Activated T-cell treated with anti-CD3 and anti-CD28 coated beads, Interleukin-2, amount 50 U/mL, for 1 hour (primary cell): Measurements from ENCODE around the gene GSK3A.

Experiments used
- DNase-seq: peaks from one replicate; pipeline ENCODE4 v3.0.0-alpha.2; 2020

Gene GSK3A

DNA sequence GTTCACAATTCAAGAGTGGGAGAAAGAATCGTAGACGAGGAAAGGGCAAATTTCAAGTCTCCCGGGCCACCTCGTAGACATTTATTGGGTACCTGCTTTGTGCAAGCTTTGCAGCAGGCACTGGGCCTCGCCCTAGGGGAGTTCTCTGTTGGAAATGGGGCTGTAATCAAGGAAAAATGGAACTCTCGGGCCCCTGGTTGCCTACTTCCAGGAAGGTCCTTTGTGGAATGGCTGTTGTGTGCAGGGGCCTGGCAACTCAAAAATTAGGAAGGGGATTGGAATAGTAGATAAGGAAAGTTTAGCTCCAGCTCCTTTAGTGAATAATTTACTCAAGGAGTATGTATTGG lies 21.7 kb downstream of the GSK3A start:
- no peak for DNase-seq

DNA sequence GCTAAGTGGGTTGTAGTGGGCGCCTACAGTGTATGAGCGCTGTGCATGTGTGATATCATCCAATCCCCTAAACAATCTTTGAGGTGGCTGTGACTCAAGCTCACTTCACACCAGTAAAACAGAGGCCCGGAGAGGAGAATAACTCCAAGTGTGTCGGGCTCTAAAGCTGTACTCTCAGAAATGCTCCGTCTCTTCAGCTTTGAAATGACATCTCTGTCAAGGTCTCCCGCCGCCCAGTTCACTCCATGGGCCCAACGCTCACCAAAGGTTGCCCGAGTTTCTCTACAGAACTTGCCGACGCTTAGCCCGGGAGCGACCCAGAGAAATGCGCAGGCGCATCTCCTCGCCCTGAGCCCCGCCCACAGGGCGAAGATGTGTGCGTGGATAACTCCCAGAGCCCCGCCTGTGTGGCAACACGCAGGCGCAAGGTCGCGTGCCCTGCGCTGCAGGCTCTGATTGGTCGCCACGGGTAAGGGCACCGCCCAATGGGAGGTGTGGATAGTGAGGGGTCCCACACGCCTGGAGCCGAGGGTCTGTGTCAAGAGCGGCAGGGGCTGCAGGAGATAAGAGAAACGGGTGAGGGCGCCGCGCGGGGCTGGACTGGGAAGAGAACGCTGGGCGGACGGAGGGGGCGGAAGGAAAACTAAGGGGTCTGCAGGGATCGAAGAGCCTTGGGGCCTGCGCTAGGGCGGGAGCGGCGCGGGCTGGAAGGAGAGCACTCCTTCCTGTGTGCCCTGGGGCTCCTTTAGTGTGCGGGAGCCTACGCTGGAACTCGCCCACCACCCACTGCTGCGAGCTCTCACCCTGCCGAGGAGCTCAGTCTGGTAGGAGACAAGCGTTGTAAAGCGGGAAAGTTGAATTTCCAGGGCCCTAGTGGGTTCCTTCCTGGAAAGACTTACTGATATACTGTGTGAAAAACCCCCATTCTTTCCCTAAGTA lies 22.3 kb downstream of the GSK3A start, which contains the start of gene ZNF526:
Gene ZNF526 (plus strand): TSS at position 501 of the 939 bp plus-strand sequence. CDS start 4,092 bp downstream, outside the sequence.
- peak; percentile 96 for DNase-seq

GRCh38 chr19:42217520-42218437 lies 24.6 kb downstream of the GSK3A start, which contains the start of gene DEDD2:
Gene DEDD2 (minus strand): TSS chr19:42217677. CDS start chr19:42217007, 670 bp downstream.
- peak; percentile 100 for DNase-seq

- DNase-seq, result peak; percentile 34
Measured at GRCh38 chr19:42216653-42217519, 25.5 kb downstream of the GSK3A start.

DNA sequence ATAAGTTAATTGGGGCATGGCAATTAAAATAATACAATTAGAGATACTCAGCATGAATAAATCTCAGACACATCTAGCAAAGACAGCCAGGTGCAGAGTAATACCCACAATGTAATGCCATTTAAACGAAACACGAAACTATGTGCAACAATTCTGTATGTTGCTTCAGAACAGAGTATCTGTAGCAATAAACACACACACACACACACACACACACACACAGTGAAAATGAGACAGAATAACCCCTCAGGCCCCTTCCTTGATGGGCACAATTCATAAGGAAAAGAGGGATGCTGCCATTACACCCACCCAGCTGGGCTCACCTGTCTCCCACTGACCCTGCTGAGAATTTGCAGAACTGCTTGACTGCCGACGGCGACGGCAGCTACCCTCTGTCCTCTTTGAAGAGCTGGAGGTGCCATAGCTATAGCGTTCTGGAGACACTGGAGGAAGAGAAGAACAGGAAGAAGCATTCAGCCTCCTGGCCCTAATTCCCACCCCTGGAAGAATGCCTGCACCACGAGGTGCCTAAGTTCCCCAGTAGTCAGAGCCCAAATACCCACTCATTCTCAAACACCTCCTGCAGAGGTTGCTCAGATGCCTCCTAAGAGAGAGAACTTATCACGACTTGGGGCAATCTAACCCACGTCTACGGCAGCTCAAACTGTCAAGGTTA lies 27.5 kb downstream of the GSK3A start:
- no peak for DNase-seq

DNA sequence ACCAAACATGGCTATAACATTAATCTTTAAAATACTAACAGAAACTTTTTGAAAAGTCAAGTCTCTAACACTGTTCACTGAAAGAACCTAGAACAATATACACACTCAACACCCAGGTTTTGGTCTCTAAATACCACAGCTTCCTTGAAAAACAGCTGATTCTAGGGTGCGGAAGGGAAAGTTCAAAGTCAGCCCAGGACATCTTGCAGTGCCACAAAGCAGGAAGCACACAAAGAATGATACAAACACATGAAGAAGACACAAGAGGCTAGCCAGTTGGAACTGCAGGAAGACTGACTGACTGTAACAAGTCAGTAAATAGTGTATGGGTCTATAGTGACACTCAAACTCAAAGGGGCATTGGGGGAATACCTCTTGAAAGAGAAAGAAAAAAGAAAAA lies 29.5 kb downstream of the GSK3A start:
- no peak for DNase-seq

- no peak for DNase-seq
Measured at GRCh38 chr19:42208612-42209011, 33.8 kb downstream of the GSK3A start.

- no peak for DNase-seq
Measured at GRCh38 chr19:42207767-42208271, 34.6 kb downstream of the GSK3A start.

DNA sequence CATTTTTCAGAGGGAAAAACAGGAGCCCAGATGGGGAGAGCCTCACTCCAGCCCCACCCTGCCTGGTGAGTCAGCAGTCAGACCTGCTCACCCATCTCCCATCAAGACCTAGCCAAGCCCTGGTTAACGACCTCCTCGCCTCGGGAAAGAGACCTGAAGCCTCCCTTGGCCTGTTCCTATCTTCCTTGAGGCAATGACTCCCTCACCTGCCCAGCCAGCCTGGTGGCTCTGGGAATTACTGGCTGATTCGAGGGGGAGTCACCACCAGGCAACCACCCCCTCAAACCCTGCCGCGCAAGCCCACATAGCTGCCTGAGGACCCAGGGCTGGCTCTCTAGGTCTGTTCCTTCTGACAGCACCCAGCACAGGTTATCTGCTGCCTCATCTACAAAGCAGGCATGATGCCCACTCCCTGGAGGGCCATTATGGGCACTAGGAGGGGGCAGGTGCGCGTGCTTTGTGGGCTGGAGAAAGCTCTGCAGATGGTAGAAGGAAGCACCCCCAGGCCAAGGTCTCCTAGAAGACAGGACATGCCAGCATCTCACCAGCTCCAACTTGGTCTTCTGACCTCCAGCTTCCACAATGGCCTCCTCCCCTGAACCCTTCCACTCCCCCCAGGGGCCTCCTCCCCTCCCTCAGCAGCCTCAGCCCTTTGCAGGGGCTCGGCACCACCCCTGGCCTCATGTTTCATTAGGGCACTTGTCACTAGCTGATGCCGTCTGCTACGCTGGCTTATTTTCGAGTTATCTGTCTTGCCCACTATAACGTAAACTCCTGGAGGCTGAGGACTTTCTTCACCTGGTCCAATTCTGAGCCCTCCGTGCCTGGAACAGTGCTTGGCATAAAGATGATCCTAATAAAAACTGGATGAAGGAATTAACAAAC lies 35.3 kb downstream of the GSK3A start:
- DNase-seq, result no peak

DNA sequence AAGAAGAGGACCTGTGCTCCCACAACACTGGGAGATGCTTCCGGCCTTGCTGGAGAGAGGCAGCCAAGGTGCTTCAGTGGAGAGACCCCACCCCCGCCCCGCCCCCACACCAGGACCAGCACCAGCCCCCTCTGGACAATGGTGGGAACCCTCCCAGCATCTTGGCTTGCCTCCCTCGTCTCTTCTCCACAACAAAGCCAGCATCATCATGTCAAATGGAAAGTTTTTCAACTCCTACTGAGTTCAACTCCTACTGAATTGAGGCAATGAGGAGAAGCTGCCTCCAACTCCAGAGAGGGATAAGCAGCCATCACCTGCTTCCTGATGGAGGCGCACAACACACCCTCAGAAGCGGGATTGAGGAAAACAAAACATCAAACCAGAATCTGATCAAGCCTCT lies 37.7 kb downstream of the GSK3A start:
- DNase-seq, result no peak

GRCh38 chr19:42203700-42204099 lies 38.7 kb downstream of the GSK3A start:
- no peak for DNase-seq

DNA sequence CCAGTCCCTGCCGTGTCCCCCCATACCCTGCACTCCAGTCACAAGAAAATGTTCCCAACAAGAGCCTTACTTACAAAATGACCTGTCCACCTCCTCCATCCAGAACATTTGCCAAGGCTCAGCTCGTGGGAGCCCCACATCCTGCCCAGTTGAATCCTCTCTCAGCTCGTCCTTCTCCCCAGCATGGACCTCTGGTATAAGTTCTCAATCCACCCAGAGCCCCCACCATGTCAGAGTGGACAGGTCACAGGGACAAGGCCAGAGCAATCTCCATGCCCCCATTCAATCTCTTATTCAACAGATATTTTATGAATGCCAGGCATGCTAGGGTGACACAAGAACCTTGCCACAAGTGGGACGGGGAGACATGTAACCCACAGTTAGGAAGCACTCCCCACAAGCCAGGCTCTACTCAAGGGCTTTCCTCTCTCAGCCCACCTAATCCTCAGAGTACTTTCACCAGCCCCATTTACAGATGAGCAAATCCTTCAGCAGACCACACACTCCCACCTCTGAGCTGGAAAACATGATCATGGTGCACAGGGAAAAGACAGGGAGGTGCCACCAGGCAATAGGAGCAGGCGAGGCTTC lies 40.0 kb downstream of the GSK3A start:
- no peak for DNase-seq

DNA sequence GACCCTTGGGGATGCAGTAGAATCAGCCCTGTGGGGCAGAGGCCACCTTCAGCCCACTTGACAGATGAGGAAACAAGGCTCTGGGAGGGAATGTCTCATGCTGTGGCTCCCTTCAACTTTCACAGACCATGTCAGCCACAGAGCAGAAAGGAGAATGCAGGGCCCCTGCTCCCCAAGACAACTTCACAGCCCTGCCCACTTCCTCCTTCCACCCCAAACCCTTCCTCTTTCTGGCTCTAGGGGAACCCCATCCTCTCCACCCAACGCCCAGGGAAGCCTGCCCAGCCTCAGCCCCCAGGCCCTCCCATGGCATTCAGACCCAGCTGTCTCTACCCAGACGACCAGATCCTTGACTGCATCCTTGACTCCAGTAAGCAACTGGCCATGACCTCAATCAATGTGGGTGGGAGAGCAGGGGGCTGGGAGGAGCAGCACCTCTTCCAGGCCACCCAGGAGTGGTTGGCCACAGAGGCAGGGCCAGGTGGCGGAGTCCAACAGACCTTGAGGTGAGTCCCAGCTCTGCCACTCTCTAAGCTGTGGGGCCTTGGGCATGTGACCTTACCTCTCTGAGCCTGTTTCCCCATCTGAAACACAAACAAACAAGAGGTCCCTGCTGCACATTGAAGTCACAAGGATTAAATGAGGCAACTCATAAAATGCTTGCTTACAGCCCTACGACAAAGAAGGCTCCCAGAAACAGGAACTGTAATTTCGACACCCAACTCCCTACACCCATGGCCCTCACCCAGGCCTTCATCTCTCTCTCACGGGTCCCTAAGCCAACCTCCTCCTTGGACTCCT lies 40.7 kb downstream of the GSK3A start:
- peak; percentile 36 for DNase-seq

- no peak for DNase-seq
Measured at GRCh38 chr19:42200116-42200715, 42.2 kb downstream of the GSK3A start.

DNA sequence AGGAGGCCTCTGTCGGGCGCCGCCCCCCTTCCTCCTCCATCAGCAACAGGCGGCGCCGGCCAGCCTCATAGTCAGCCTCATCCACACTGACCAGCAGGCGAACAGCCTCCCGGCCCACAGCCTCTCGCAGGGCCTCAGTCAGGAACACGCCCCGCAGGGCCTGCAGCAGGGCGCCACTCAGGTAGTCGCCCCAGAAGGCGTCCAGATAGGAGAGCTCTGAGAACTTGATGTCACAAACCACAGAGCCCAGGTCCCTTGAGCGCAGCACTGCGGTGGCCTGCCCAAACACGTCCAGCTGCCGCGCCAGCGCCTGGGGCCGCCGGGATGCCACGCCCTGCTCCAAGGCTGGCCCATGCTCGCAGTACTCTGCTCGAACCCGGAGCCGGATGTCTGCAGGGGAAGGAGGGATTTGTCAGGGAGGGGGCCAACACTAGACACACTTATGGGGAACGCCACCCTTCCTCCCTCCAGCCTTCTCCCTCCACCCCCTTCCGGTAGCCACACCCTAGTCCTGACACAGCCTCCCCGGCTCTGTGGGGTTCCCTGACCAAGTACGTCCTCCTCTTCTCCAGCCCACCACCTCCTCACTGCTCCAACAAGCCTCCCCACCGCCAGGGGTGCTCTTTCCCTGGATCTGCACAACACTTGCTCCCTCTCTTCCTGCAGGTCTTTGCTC lies 42.8 kb downstream of the GSK3A start:
- DNase-seq, result peak; percentile 56

DNA sequence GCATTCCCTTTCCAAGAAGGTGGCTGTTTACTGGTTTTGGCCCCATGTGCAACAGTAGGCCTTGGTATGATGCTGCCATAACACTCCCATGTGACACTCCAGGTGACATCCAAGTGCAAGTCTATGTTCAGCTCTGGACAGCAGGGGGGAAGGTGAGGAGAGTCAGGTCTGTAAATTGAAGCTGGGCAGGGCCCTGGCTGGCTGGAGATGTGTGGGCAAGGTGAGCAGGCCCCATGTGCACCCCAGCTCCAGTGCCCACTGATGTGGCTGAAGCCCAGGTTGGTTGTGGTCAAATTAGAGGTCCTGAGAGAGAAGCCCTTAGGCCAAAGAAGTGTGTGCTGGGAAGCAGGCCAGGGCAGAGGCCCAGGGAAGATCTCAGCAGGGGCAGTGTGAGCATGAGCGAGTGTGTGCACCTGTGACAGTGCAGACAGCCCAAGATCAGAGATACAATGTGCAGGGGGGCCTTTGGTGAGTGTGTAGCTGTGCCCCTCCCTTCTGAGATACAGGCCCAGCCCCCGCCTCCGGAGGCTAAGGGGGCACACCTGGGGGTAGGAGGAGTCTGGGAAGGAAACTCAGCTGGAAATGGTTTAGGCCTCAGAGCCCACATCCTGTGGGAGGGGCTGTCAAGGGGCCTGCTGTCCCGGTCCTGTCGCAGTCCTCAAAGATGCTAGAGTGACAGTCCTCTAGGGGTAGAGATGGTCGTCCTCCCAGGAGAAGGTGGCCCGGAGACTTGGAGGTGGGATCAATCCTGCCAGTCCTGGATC lies 43.5 kb downstream of the GSK3A start:
- DNase-seq, result peak; percentile 65

DNA sequence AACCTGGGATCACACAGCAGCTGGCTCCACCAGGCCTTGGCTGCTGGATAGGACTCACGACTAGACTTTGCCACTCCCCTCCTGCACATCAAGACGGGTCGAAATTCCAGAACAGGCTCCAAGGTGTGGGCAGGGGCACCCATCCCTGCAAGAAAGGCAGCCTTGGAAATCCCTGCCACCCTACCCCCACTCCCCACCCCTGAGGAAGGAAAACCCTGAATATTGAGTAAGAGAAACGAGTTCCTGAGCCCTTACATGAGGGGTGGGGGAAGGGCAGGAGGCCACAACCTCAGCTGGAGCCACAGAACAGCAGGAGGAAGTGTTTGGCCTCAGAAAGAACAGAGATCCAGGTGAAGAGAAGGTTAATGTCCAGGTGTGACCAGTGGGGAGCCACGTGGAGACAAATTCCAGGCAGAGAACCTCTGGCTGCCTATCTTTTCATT lies 45.0 kb downstream of the GSK3A start:
- DNase-seq, result no peak
